A673 (cell line): Measurements from ENCODE around the gene ZNF646. TPM values are rescaled to one million over a fixed set of nuclear protein-coding genes. Genes with fewer than 3 reads are reported as not detected.

ENCODE experiments used
- BruUV-seq: library from RNA; stranded (reverse); fragments of 400-500 nt; replicated peaks from 2 replicates; lab custom pipeline; 2021; lab: Mats Ljungman, UMichigan
- CTCF ChIA-PET: fragments of 300-600 bp; sonication (Branson Sonifier 250); formaldehyde crosslinking; loops from one replicate; lab custom pipeline; 2022; ENCODE audit warnings: antibody characterized with exemption; lab: Charles Lee
- POLR2A ChIA-PET: fragments of 300-600 bp; sonication (Branson Sonifier 250); formaldehyde crosslinking; loops from one replicate; lab custom pipeline; 2022; ENCODE audit warnings: antibody characterized with exemption; ENCODE audit not compliant: low non-redundant PET; lab: Charles Lee
- DNase-seq: peaks from one replicate; pipeline ENCODE4 v3.0.0-alpha.2; 2015; ENCODE audit warnings: low spot score
- H3K27ac ChIP-seq: fragments of 200-600 bp; sonication (generic); 2 replicates; pipeline ENCODE4 v1.5.1; 2016; ENCODE audit warnings: mixed run types, low read depth, mild to moderate bottlenecking, mixed read lengths, antibody characterized with exemption, low read length; ENCODE audit not compliant: poor library complexity, severe bottlenecking
- H3K27me3 ChIP-seq: fragments of 200-600 bp; sonication (generic); replicated peaks from 2 replicates; pipeline ENCODE4 v1.6.1; 2017; ENCODE audit warnings: mixed run types, low read depth, mild to moderate bottlenecking, mixed read lengths, antibody characterized with exemption, low read length; ENCODE audit not compliant: insufficient read depth, poor library complexity
- H3K36me3 ChIP-seq: fragments of 200-600 bp; sonication (generic); 2 replicates; pipeline ENCODE4 v1.6.1; 2016; ENCODE audit warnings: mixed run types, mild to moderate bottlenecking, mixed read lengths, antibody characterized with exemption, low read length; ENCODE audit not compliant: insufficient read depth, poor library complexity, severe bottlenecking
- H3K4me1 ChIP-seq: fragments of 200-600 bp; sonication (generic); 2 replicates; pipeline ENCODE4 v1.6.1; 2017; ENCODE audit warnings: mixed run types, mild to moderate bottlenecking, mixed read lengths, antibody characterized with exemption, low read length; ENCODE audit not compliant: insufficient read depth, poor library complexity, severe bottlenecking
- H3K4me3 ChIP-seq: fragments of 200-600 bp; sonication (generic); 2 replicates; pipeline ENCODE4 v1.5.1; 2016; ENCODE audit warnings: low read depth, mixed run types, mild to moderate bottlenecking, mixed read lengths, low read length; ENCODE audit not compliant: poor library complexity, severe bottlenecking
- H3K9me3 ChIP-seq: fragments of 200-600 bp; sonication (generic); 2 replicates; pipeline ENCODE4 v1.6.1; 2016; ENCODE audit warnings: mixed run types, low read depth, mild to moderate bottlenecking, mixed read lengths, antibody characterized with exemption, low read length; ENCODE audit not compliant: poor library complexity, severe bottlenecking
- CTCF ChIP-seq: fragments of 300-800, 200-600 bp; sonication (generic); conservative IDR thresholded peaks from 2 replicates; pipeline ENCODE4 v1.5.1; 2017; ENCODE audit warnings: low read depth, mild to moderate bottlenecking, antibody characterized with exemption, low read length, moderate library complexity, mixed read lengths
- EZH2 ChIP-seq: fragments of 200-600 bp; sonication (generic); IDR thresholded peaks from 2 replicates; pipeline ENCODE4 v1.6.1; 2017; ENCODE audit warnings: borderline replicate concordance, low read depth, mild to moderate bottlenecking, mixed read lengths, antibody characterized with exemption, low read length; ENCODE audit not compliant: poor library complexity, severe bottlenecking
- intact Hi-C: fragments of 100-400 bp; cut with micrococcal nuclease; formaldehyde crosslinking; loops from one replicate; pipeline ENCODE4 v1.10.0; 2022; ENCODE audit not compliant: unreplicated experiment
- total RNA-seq: library from RNA; stranded (reverse); gene quantifications from 2 replicates; pipeline ENCODE4 v1.2.3, GENCODE V29; 2021

Gene ZNF646
- total RNA-seq, 1 experiment from 2014 or later: 26.6 TPM

GRCh38 chr16:31093132-31093703 is 19.0 kb downstream of the ZNF646 start:
- Histone ChIP-seq H3K4me1 (peaks cover 3% of the 10 kb centered on the region), H3K27ac (no peak overlapping the region), H3K9me3 (no peaks in the 10 kb centered on the region), H3K36me3 (peaks cover 4% of the 10 kb centered on the region), H3K27me3 (no peaks in the 10 kb centered on the region), H3K4me3 (peak overlapping the region; percentile 73)
- intact Hi-C loops: loop anchor here (10.0 kb wide), 1 partner anchor 138 kb away; the partner anchor contains the start of gene SETD1A
- POLR2A ChIA-PET: interaction anchor here (0.6 kb wide), 1 partner anchor 27 kb away, joined by 5 read pairs; no protein-coding TSS in a partner anchor
- CTCF ChIA-PET: no interaction called here
- TF ChIP-seq CTCF: no peak
- TF ChIP-seq EZH2: no peak
- no TSS peak for BruUV-seq
- DNase-seq: peak; percentile 49

GRCh38 chr16:31094088-31094423 is 19.8 kb downstream of the ZNF646 start:
- no peak for DNase-seq
- POLR2A ChIA-PET: no interaction called here
- peaks cover 4% of the 10 kb centered on the region for H3K36me3 ChIP-seq

GRCh38 chr16:31094424-31095120 is 20.4 kb downstream of the ZNF646 start, which contains the start of gene VKORC1:
Gene VKORC1, minus strand, starts transcription at chr16:31094797. Its CDS starts 68 bp downstream, at chr16:31094729.
- TF ChIP-seq CTCF (no peak), EZH2 (no peak)
- peak; percentile 98 for DNase-seq
- Histone ChIP-seq H3K27ac (peak within 1 kb of the TSS; percentile 79), H3K4me1 (peaks cover 3% of the 10 kb centered on the region), H3K36me3 (peaks cover 4% of the 10 kb centered on the region), H3K4me3 (peak within 1 kb of the TSS; percentile 73), H3K9me3 (no peaks in the 10 kb centered on the region), H3K27me3 (no peaks in the 10 kb centered on the region)
- ChIA-PET POLR2A (no interaction called here), CTCF (no interaction called here)
- no TSS peak for BruUV-seq
- intact Hi-C loops: loop anchor here (1.0 to 10.0 kb wide), 2 partner anchors 20 to 140 kb away; partner anchors contain the start of genes SETD1A, ZNF646 and ZNF668

More at GRCh38 chr16:31094088-31094423, 19.8 kb downstream of the ZNF646 start:
- TSS peak; percentile 46 for BruUV-seq
- no peaks in the 10 kb centered on the region for H3K27me3 ChIP-seq
- no peaks in the 10 kb centered on the region for H3K9me3 ChIP-seq
- CTCF ChIA-PET: no interaction called here
- peak overlapping the region; percentile 79 for H3K27ac ChIP-seq
- H3K4me3 ChIP-seq: peak overlapping the region; percentile 73
- H3K4me1 ChIP-seq: peaks cover 3% of the 10 kb centered on the region
- TF ChIP-seq CTCF: no peak
- TF ChIP-seq EZH2: no peak
- intact Hi-C loops: loop anchor here (1.0 to 10.0 kb wide), 2 partner anchors 20 to 139 kb away; partner anchors contain the start of genes SETD1A, ZNF646 and ZNF668
